ENCODE results near the gene DCP2.

The DCP2 gene

DNA sequence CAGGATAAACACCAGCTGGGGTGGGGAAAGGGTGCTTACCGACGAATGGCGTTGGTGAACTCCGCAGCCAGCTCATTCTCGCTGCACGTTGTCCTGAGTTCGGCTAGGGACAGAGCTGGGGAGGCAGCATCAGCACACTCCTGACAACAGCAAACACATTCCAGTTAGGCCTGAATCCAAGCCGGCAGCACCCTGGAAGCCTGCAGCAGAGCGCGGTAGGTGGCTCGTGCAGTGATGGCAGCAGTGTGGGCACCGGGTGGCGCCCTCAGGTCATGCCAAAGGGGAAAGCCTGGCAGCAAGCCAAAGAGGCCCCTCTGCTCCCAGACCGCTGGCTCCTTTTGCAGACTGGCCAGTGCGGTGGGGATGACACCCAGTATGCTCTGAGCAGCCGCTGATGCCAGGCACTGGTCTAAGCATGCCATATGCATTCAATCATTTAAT is 66.9 kb downstream of the DCP2 start:
- Histone ChIP-seq H3K36me3 (ENCODE audit: control insufficient read depth in 1 of 2, insufficient read depth in 2 of 2, low read depth in 1 of 2, low read length in 2 of 2) (peaks cover 24 to 47% of the 10 kb centered on the region in 2 experiments), H4K8ac (ENCODE audit: low read length) (no peak overlapping the region), H2BK5ac (ENCODE audit: low read depth, low read length, poor library complexity, severe bottlenecking) (no peak overlapping the region), H4K91ac (ENCODE audit: low read length) (no peak overlapping the region), H2AK5ac (ENCODE audit: low read length, severe bottlenecking) (no peak overlapping the region), H3K23ac (ENCODE audit: low read length in 2 of 2) (no peak overlapping the region), H3K4me1 (ENCODE audit: control insufficient read depth, insufficient read depth, low read depth, low read length) (peaks cover 11% of the 10 kb centered on the region), H3K4ac (ENCODE audit: low read depth in 1 of 2, low read length in 2 of 2) (no peak overlapping the region), H2BK120ac (ENCODE audit: low read depth, low read length) (no peak overlapping the region), H2BK12ac (ENCODE audit: low read length in 2 of 2) (peak overlapping the region in 1 of 2 experiments; percentile 18), H3K79me1 (replicated peaks; ENCODE audit: low read length, poor library complexity, severe bottlenecking) (no peaks in the 10 kb centered on the region), H3K9ac (ENCODE audit: low read length) (no peak overlapping the region), H3K4me2 (ENCODE audit: low read length, poor library complexity, severe bottlenecking) (no peak overlapping the region), H3K18ac (ENCODE audit: low read depth in 1 of 2, low read length in 2 of 2) (no peak overlapping the region), H3K4me3 (ENCODE audit: insufficient read depth in 1 of 2, low read depth in 1 of 2, low read length in 2 of 2) (no peak overlapping the region), H2AFZ (ENCODE audit: low read depth, low read length) (no peak overlapping the region), H3K27ac (ENCODE audit: low read length, poor library complexity, severe bottlenecking) (no peak overlapping the region), H3K27me3 (ENCODE audit: control insufficient read depth in 1 of 2, insufficient read depth in 1 of 2, low read length in 2 of 2) (no peaks in the 10 kb centered on the region), H2BK15ac (ENCODE audit: low read depth, poor library complexity, severe bottlenecking) (no peak overlapping the region), H3K14ac (ENCODE audit: low read length in 2 of 2) (no peak overlapping the region), H3K9me3 (ENCODE audit: control insufficient read depth, low read length) (no peaks in the 10 kb centered on the region)
- DNase-seq = no peak
- 90% methylated on average over 16 of the region's 16 CpGs for WGBS

DNA sequence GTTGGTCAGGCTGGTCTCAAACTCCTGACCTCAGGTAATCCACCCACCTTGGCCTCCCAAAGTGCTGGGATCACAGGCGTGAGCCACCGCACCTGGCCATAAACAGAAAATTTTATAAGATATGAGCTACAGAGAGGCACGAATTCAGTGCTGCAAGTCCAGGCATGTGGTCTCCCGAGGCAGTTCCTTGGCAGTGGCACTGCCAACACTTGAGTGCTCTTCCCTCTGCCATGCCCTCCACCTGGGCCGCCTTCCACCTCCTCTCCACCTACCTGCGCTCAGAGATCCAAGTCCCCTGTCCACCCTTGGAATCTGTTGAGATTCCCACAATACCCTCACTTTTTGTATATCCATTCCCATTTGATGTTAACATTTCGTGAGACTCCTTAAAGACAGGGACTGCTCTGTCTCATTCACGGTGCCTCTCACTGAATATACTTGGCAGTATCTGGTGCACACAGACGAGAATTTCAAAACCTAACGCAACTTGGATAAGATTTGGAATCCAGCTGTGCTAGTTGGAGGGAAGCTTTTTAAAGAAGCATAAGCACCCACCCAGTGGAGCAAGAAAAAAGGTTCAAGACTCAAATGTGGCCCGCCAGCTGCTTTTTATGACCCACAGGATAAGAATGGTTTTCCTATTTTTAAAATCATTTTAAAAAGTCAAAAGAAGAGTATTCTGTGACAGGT is 68.3 kb downstream of the DCP2 start:
- Histone ChIP-seq H3K18ac (ENCODE audit: low read depth in 1 of 2, low read length in 2 of 2) (no peak overlapping the region), H2AFZ (ENCODE audit: low read depth, low read length) (no peak overlapping the region), H3K14ac (ENCODE audit: low read length in 2 of 2) (no peak overlapping the region), H2BK120ac (ENCODE audit: low read depth, low read length) (no peak overlapping the region), H3K27me3 (ENCODE audit: control insufficient read depth in 1 of 2, insufficient read depth in 1 of 2, low read length in 2 of 2) (no peaks in the 10 kb centered on the region), H3K27ac (ENCODE audit: low read length, poor library complexity, severe bottlenecking) (no peak overlapping the region), H3K9ac (ENCODE audit: low read length) (no peak overlapping the region), H3K9me3 (ENCODE audit: control insufficient read depth, low read length) (no peaks in the 10 kb centered on the region), H4K91ac (ENCODE audit: low read length) (no peak overlapping the region), H3K23ac (ENCODE audit: low read length in 2 of 2) (no peak overlapping the region), H2BK5ac (ENCODE audit: low read depth, low read length, poor library complexity, severe bottlenecking) (no peak overlapping the region), H2BK15ac (ENCODE audit: low read depth, poor library complexity, severe bottlenecking) (no peak overlapping the region), H3K4me3 (ENCODE audit: insufficient read depth in 1 of 2, low read depth in 1 of 2, low read length in 2 of 2) (no peak overlapping the region), H3K36me3 (ENCODE audit: control insufficient read depth in 1 of 2, insufficient read depth in 2 of 2, low read depth in 1 of 2, low read length in 2 of 2) (peaks cover 22 to 54% of the 10 kb centered on the region in 2 experiments), H3K4me1 (ENCODE audit: control insufficient read depth, insufficient read depth, low read depth, low read length) (peaks cover 13% of the 10 kb centered on the region), H2BK12ac (ENCODE audit: low read length in 2 of 2) (peak overlapping the region in 1 of 2 experiments; percentile 34), H3K4ac (ENCODE audit: low read depth in 1 of 2, low read length in 2 of 2) (no peak overlapping the region), H3K4me2 (ENCODE audit: low read length, poor library complexity, severe bottlenecking) (no peak overlapping the region), H4K8ac (ENCODE audit: low read length) (no peak overlapping the region), H2AK5ac (ENCODE audit: low read length, severe bottlenecking) (no peak overlapping the region), H3K79me1 (replicated peaks; ENCODE audit: low read length, poor library complexity, severe bottlenecking) (no peaks in the 10 kb centered on the region)
- WGBS = 96% methylated on average over 10 of the region's 11 CpGs
- DNase-seq = no peak

GRCh38 chr5:113047234-113047633 is 70.6 kb downstream of the DCP2 start:
- Histone ChIP-seq H3K4ac (ENCODE audit: low read depth in 1 of 2, low read length in 2 of 2) (no peak overlapping the region), H3K9ac (ENCODE audit: low read length) (no peak overlapping the region), H3K27ac (ENCODE audit: low read length, poor library complexity, severe bottlenecking) (no peak overlapping the region), H2AK5ac (ENCODE audit: low read length, severe bottlenecking) (peak overlapping the region; percentile 14), H3K9me3 (ENCODE audit: control insufficient read depth, low read length) (no peaks in the 10 kb centered on the region), H3K4me2 (ENCODE audit: low read length, poor library complexity, severe bottlenecking) (no peak overlapping the region), H2BK12ac (ENCODE audit: low read length in 2 of 2) (no peak overlapping the region), H2BK120ac (ENCODE audit: low read depth, low read length) (no peak overlapping the region), H3K23ac (ENCODE audit: low read length in 2 of 2) (no peak overlapping the region), H3K36me3 (ENCODE audit: control insufficient read depth in 1 of 2, insufficient read depth in 2 of 2, low read depth in 1 of 2, low read length in 2 of 2) (peaks cover 20 to 50% of the 10 kb centered on the region in 2 experiments), H2BK15ac (ENCODE audit: low read depth, poor library complexity, severe bottlenecking) (no peak overlapping the region), H2AFZ (ENCODE audit: low read depth, low read length) (no peak overlapping the region), H3K79me1 (replicated peaks; ENCODE audit: low read length, poor library complexity, severe bottlenecking) (no peaks in the 10 kb centered on the region), H4K8ac (ENCODE audit: low read length) (no peak overlapping the region), H3K4me3 (ENCODE audit: insufficient read depth in 1 of 2, low read depth in 1 of 2, low read length in 2 of 2) (no peak overlapping the region), H3K27me3 (ENCODE audit: control insufficient read depth in 1 of 2, insufficient read depth in 1 of 2, low read length in 2 of 2) (no peaks in the 10 kb centered on the region), H3K14ac (ENCODE audit: low read length in 2 of 2) (peak overlapping the region in 1 of 2 experiments; percentile 36), H3K4me1 (ENCODE audit: control insufficient read depth, insufficient read depth, low read depth, low read length) (peaks cover 21% of the 10 kb centered on the region), H2BK5ac (ENCODE audit: low read depth, low read length, poor library complexity, severe bottlenecking) (no peak overlapping the region), H3K18ac (ENCODE audit: low read depth in 1 of 2, low read length in 2 of 2) (no peak overlapping the region), H4K91ac (ENCODE audit: low read length) (no peak overlapping the region)
- DNase-seq = no peak
- WGBS = 75% methylated on average over 2 of the region's 2 CpGs

GRCh38 chr5:113047733-113048652 is 71.4 kb downstream of the DCP2 start:
- WGBS = 97% methylated on average over 7 of the region's 11 CpGs
- H3K23ac ChIP-seq (ENCODE audit: low read length in 2 of 2) = no peak overlapping the region
- no peak for DNase-seq

More at GRCh38 chr5:113047733-113048652, 71.4 kb downstream of the DCP2 start:
- no peak overlapping the region for H2AK5ac ChIP-seq (ENCODE audit: low read length, severe bottlenecking)
- no peak overlapping the region for H2BK120ac ChIP-seq (ENCODE audit: low read depth, low read length)
- no peaks in the 10 kb centered on the region for H3K9me3 ChIP-seq (ENCODE audit: control insufficient read depth, low read length)
- peaks cover 21 to 53% of the 10 kb centered on the region in 2 experiments for H3K36me3 ChIP-seq (ENCODE audit: control insufficient read depth in 1 of 2, insufficient read depth in 2 of 2, low read depth in 1 of 2, low read length in 2 of 2)
- H3K4me3 ChIP-seq (ENCODE audit: insufficient read depth in 1 of 2, low read depth in 1 of 2, low read length in 2 of 2) = no peak overlapping the region
- no peak overlapping the region for H4K8ac ChIP-seq (ENCODE audit: low read length)
- H3K4ac ChIP-seq (ENCODE audit: low read depth in 1 of 2, low read length in 2 of 2) = no peak overlapping the region
- no peak overlapping the region for H3K9ac ChIP-seq (ENCODE audit: low read length)
- H3K79me1 ChIP-seq (replicated peaks; ENCODE audit: low read length, poor library complexity, severe bottlenecking) = no peaks in the 10 kb centered on the region
- H3K27ac ChIP-seq (ENCODE audit: low read length, poor library complexity, severe bottlenecking) = no peak overlapping the region
- no peak overlapping the region for H2BK12ac ChIP-seq (ENCODE audit: low read length in 2 of 2)
- no peaks in the 10 kb centered on the region for H3K27me3 ChIP-seq (ENCODE audit: control insufficient read depth in 1 of 2, insufficient read depth in 1 of 2, low read length in 2 of 2)
- H2AFZ ChIP-seq (ENCODE audit: low read depth, low read length) = no peak overlapping the region
- H3K4me2 ChIP-seq (ENCODE audit: low read length, poor library complexity, severe bottlenecking) = no peak overlapping the region
- H2BK15ac ChIP-seq (ENCODE audit: low read depth, poor library complexity, severe bottlenecking) = no peak overlapping the region
- no peak overlapping the region for H3K14ac ChIP-seq (ENCODE audit: low read length in 2 of 2)
- no peak overlapping the region for H3K18ac ChIP-seq (ENCODE audit: low read depth in 1 of 2, low read length in 2 of 2)
- no peak overlapping the region for H2BK5ac ChIP-seq (ENCODE audit: low read depth, low read length, poor library complexity, severe bottlenecking)
- no peak overlapping the region for H4K91ac ChIP-seq (ENCODE audit: low read length)
- peaks cover 21% of the 10 kb centered on the region for H3K4me1 ChIP-seq (ENCODE audit: control insufficient read depth, insufficient read depth, low read depth, low read length)
